HG02588 (cell line): ENCODE measurements around the gene GPR89B.
A peak's percentile ranks its signal among the peaks of the same experiment; 100 is the strongest.
"Not testable (repeated sequence)": the region's sequence is repeated elsewhere in the genome, so short reads cannot be mapped to it uniquely, and the experiment has no call there.

ENCODE experiments used
- ATAC-seq: cut with Tn5 transposase; IDR thresholded peaks from one replicate; pipeline ENCODE4 v1.9.1; 2021; ENCODE audit warnings: mild to moderate bottlenecking, moderate library complexity; ENCODE audit not compliant: unreplicated experiment

The GPR89B gene

DNA sequence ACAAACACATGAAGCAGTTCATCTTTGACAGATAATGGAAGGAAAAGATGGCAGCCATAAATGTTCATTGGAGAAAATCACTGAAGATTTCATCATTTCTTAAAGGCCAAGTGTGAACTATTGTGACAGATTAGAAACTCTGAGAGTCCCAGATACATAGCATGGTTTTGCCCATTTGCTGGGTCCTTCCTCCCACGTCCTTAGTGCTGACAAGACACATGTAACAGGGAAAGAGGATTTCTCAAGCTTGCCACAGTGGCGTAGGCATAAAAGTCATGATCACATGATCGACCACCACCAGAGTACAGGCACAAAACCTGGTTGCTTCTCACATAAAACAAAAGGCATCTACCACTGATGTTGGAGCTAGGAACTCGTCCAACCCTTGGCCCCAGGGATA lies 98.8 kb downstream of the GPR89B start:
- ATAC-seq: not testable (repeated sequence)

DNA sequence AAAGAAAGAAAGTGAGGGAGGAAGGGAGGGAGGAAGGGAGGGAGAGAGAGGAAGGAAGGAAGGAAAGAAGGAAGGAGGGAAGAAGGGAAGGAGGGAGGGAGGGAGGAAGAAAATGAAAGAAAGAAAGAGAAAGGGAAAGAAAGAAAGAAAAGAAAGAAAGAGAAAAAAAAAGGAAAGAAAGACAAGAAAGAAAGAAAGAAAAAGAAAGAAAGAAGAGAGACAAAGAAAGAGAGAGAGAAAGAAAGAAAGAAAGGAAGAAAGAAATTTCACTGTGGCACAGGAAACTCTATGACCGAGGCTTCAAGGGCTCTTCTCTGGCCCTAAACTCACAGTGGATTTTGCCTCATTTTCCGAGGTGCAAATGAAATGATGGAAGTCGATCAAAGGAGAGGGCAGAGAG lies 104.0 kb downstream of the GPR89B start:
- ATAC-seq: not testable (repeated sequence)

DNA sequence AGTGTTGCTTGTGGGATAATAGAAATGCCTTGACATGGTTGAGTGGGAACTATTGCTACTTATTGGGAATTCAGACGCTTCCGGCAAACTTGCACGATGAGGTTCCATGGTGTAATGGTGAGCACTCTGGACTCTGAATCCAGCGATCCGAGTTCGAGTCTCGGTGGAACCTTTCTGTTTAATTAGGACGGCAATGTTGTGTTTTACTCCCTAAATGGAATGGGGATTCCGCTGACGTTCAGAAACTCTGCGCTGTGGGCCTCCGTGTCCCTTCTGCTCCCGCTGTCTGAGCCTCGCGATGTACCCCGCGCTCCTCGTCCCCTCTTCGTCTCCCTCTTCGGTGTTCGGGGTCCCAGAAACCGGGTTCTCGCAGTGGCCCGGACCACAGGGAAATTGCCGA lies 104.5 kb downstream of the GPR89B start:
- ATAC-seq: not testable (repeated sequence)

DNA sequence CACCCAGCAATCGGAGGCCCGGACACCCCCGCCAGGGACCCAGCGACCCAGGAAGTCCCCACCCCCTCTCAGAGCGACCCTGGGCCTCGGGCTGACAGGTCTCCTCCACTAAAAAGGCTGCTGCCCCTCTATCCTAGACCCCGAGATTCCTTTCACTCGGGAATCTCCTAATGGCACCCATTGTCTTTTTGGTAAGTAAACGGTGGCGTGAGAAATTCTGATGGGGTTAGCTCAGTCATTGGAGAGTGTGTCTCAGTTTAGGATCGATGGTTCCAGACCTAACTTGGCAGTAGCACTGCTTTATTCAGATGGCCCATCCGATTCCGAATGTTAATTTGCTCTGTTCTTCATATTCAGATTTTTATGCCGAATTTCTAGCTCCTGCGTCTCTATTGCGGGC lies 104.9 kb downstream of the GPR89B start:
- ATAC-seq: not testable (repeated sequence)

GRCh38 chr1:148037850-148038461 lies 109.7 kb downstream of the GPR89B start:
- ATAC-seq: peak; percentile 7

DNA sequence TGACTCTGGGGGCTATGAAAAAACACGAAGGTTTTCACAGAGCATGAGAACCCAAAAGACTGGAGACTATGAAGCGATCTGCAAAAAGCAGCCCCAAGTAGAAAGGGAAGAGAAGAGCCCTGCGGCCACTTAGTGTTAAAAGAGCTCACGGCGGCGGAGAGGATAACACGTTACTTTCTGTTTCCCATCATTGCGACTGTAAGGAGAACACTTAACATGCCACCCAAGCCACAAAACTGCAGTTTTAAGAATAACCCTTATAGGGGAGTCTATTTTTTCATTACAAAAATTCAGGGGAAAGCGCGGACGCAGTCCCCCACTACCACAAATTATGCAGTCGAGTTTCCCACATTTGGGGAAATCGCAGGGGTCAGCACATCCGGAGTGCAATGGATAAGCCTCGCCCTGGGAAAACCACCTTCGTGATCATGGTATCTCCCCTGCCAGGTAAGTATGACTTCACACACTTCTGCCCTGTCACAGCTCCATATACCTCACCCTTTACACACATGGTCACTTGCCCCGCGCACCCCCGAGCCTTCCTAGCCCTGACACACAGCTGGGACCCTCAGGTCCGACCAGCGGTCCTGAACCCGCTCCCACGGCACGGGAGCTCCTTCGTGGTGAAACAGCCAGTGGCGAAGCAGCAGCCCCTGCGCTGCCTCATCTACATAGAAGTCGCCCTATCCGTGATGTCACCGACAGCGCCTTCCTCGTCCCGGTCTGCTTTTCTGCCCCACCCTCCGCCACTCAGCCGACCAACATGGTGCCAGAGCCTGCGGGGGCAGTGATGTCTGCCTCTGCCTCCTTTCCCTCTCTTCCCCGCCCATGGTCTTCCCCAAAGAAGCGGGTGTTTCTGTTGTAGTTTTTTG lies 110.5 kb downstream of the GPR89B start:
- ATAC-seq: peak; percentile 75
